Natural killer cell (primary cell): ENCODE measurements around the gene SCNM1. TPM values are rescaled to one million over a fixed set of nuclear protein-coding genes. Genes with fewer than 3 reads are reported as not detected.
"Not testable (repeated sequence)": the region's sequence is repeated elsewhere in the genome, so short reads cannot be mapped to it uniquely, and the experiment has no call there.

ENCODE experiments used
- ATAC-seq, 3 donors: fragments of 150-1000 bp in 2 of 3; fragments of 200-7000 bp in 1 of 3; cut with Tn5 transposase; 1 replicate in 1 of 3; 2 replicates in 2 of 3; pipeline ENCODE4 v1.10.0; 2021; ENCODE audit warnings: mild to moderate bottlenecking in 2 of 3, moderate library complexity in 2 of 3
- DNase-seq, 2 donors: peaks; one replicate each; pipeline versions ENCODE4 v3.0.0 to v3.0.0-alpha.2; 2013 to 2021; ENCODE audit warnings: mixed read lengths in 1 of 2
- H3K27ac ChIP-seq: one replicate; pipeline ENCODE4 v1.5.1; 2013; ENCODE audit warnings: mild to moderate bottlenecking, low read length
- H3K27me3 ChIP-seq: one replicate; pipeline ENCODE4 v1.6.1; 2013; ENCODE audit warnings: low read length; ENCODE audit not compliant: control insufficient read depth, insufficient read depth
- H3K36me3 ChIP-seq: one replicate; pipeline ENCODE4 v1.6.1; 2013; ENCODE audit warnings: low read length; ENCODE audit not compliant: control insufficient read depth, insufficient read depth
- H3K4me1 ChIP-seq: one replicate; pipeline ENCODE4 v1.6.1; 2013; ENCODE audit warnings: low read length; ENCODE audit not compliant: control insufficient read depth, insufficient read depth
- H3K4me3 ChIP-seq: one replicate; pipeline ENCODE4 v1.5.1; 2013; ENCODE audit warnings: low read length
- H3K9me3 ChIP-seq: one replicate; pipeline ENCODE4 v1.6.1; 2013; ENCODE audit warnings: low read length; ENCODE audit not compliant: control insufficient read depth, insufficient read depth
- H3K27ac Mint-ChIP-seq, 2 donors: one replicate each; pipeline ENCODE4 v1.8.0; 2022; ENCODE audit warnings: mild to moderate bottlenecking in 2 of 2, mixed read lengths in 2 of 2, moderate library complexity in 1 of 2
- H3K27me3 Mint-ChIP-seq, 2 donors: one replicate each; pipeline ENCODE4 v1.8.0; 2022; ENCODE audit warnings: low read depth in 2 of 2, mixed read lengths in 2 of 2
- H3K36me3 Mint-ChIP-seq: one replicate; pipeline ENCODE4 v1.8.0; 2022; ENCODE audit warnings: mixed read lengths
- H3K4me1 Mint-ChIP-seq, 2 donors: one replicate each; pipeline ENCODE4 v1.8.0; 2022; ENCODE audit warnings: mixed read lengths in 2 of 2
- H3K4me3 Mint-ChIP-seq: one replicate; pipeline ENCODE4 v1.8.0; 2022; ENCODE audit warnings: mild to moderate bottlenecking, moderate library complexity, mixed read lengths
- H3K9me3 Mint-ChIP-seq, 2 donors: one replicate each; pipeline ENCODE4 v1.8.0; 2022; ENCODE audit warnings: mixed read lengths in 2 of 2
- WGBS: methylation state at CpG from one replicate; pipeline ENCODE4 v1.1.7; 2013; ENCODE audit warnings: missing lambda C conversion rate; ENCODE audit not compliant: insufficient coverage; 5-methylcytosine and 5-hydroxymethylcytosine counted together
- intact Hi-C: fragments of 100-400 bp; cut with micrococcal nuclease; formaldehyde crosslinking; loops from one replicate; pipeline ENCODE4 v1.14.2; 2022
- total RNA-seq, 4 donors: library from RNA; stranded (reverse); fragments of 120-200 nt in 1 of 4; gene quantifications; one replicate each; pipeline versions ENCODE4 v1.2.3 to v1.2.4, GENCODE V29; 2013 to 2022
- TF ChIP-seq, protein P1 (sequence below): fragments of 200-600 bp; IDR thresholded peaks from one replicate; pipeline ENCODE4 v1.8.0; 2022; ENCODE audit warnings: antibody characterized with exemption

The SCNM1 gene
- total RNA-seq, 3 donors from 2014 or later (not counting 1 experiment from before 2014, with no cell fraction given) = 52.3 to 54.2 (median 52.9) TPM

DNA sequence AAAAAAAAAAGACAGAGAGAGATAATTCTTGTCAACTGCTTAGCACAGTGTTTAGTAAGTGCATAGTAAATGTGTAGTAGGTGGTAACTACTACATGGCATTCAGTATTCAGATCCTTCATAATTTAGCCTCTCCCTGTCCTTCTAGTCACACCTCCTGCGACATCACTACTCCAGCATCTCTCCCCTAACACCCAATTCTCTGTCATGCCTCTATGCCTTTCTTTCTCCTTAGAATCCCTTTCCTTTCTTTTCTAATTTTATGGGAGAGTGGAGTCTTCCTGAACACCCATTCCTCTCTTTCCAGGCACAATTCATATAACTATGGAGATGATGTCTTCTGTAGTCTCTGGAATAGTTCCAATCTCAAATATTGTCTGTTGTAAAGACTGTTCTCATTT, 27.9 kb downstream of the SCNM1 start:
- no peaks in the 10 kb centered on the region for H3K36me3 ChIP-seq
- intact Hi-C loops = no loop called here
- Mint-ChIP-seq H3K27me3 (peaks cover 7 to 10% of the 10 kb centered on the region in 2 donors), H3K4me1 (peaks cover 32 to 33% of the 10 kb centered on the region in 2 donors), H3K9me3 (no peaks in the 10 kb centered on the region), H3K27ac (no peak overlapping the region), H3K36me3 (no peaks in the 10 kb centered on the region), H3K4me3 (no peak overlapping the region)
- WGBS = 83% methylated on average over 1 of the region's 1 CpG
- H3K4me1 ChIP-seq = peaks cover 22% of the 10 kb centered on the region
- H3K27ac ChIP-seq = no peak overlapping the region
- H3K4me3 ChIP-seq = no peak overlapping the region
- ATAC-seq = no peak
- TF ChIP-seq, protein P1, sequence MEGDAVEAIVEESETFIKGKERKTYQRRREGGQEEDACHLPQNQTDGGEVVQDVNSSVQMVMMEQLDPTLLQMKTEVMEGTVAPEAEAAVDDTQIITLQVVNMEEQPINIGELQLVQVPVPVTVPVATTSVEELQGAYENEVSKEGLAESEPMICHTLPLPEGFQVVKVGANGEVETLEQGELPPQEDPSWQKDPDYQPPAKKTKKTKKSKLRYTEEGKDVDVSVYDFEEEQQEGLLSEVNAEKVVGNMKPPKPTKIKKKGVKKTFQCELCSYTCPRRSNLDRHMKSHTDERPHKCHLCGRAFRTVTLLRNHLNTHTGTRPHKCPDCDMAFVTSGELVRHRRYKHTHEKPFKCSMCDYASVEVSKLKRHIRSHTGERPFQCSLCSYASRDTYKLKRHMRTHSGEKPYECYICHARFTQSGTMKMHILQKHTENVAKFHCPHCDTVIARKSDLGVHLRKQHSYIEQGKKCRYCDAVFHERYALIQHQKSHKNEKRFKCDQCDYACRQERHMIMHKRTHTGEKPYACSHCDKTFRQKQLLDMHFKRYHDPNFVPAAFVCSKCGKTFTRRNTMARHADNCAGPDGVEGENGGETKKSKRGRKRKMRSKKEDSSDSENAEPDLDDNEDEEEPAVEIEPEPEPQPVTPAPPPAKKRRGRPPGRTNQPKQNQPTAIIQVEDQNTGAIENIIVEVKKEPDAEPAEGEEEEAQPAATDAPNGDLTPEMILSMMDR = no peak
- H3K27me3 ChIP-seq = no peaks in the 10 kb centered on the region
- DNase-seq = no peak
- H3K9me3 ChIP-seq = no peaks in the 10 kb centered on the region

DNA sequence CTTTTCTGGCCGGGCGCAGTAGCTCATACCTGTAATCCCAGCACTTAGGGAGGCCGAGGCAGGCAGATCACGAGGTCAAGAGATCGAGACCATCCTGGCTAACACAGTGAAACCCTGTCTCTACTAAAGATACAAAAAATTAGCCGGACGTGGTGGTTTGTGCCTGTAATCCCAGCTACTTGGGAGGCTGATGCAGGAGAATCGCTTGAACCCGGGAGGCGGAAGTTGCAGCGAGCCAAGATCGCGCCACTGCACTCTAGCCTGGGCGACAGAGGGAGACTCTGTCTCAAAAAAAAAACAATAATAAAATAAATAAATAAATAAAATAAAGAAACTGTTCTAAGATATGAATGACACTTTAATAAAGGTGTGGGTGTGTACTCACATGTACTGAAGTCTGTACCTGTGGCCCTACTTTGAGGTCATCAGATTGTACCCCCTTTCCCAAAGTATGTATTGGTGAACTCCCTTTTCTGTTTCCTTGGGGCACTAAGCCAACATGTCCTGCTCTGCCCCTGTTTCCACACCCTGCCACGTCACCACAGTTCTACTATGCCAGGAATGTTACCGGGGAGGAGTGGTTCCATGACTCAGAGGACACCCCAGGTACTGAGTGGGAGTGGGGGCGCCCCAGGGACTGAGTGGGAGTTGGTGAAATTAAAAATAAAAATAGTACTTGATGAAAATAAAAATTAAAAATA, 29.1 kb downstream of the SCNM1 start:
- ATAC-seq, H3K27me3 ChIP-seq, H3K4me3 Mint-ChIP-seq, DNase-seq, H3K27ac Mint-ChIP-seq, H3K27ac ChIP-seq, intact Hi-C loops, H3K36me3 Mint-ChIP-seq, H3K9me3 ChIP-seq, H3K36me3 ChIP-seq, H3K9me3 Mint-ChIP-seq, H3K4me3 ChIP-seq: not testable (repeated sequence)
- peaks cover 25% of the 10 kb centered on the region for H3K4me1 ChIP-seq
- WGBS = 94% methylated on average over 11 of the region's 17 CpGs
- Mint-ChIP-seq H3K27me3 (peaks cover 7 to 10% of the 10 kb centered on the region in 2 donors), H3K4me1 (peaks cover 32 to 33% of the 10 kb centered on the region in 2 donors)

DNA sequence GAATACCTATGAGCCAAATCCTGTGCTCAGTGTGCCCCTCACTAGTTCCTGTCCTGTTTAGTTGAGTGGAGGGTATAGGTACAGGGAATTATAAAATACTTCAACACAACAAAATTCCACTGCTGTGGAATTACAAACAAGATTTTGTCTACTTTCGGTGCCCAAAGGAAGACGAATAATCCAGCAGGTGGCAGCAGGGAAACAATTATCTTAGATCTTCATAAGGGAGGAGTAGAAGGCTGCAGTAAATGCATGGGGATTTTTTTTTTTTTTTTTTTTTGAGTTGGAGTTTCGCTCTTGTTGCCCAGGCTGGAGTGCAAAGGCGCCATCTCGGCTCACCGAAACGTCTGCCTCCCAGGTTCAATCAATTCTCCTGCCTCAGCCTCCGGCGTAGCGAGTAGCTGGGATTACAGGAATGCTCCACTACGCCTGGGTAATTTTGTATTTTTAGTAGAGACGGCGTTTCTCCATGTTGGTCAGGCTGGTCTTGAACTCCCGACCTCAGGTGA, 30.4 kb downstream of the SCNM1 start:
- TF ChIP-seq, protein P1 = peak; percentile 25
- no peaks in the 10 kb centered on the region for H3K9me3 ChIP-seq
- DNase-seq (peak in 1 of 2 donors; percentile 81), ATAC-seq (no peak)
- H3K27me3 ChIP-seq = no peaks in the 10 kb centered on the region
- intact Hi-C loops = no loop called here
- H3K4me1 ChIP-seq = peaks cover 23% of the 10 kb centered on the region
- H3K27ac Mint-ChIP-seq = no peak overlapping the region
- H3K4me3 ChIP-seq = no peak overlapping the region
- WGBS = 38% methylated on average over 13 of the region's 14 CpGs
- no peaks in the 10 kb centered on the region for H3K36me3 ChIP-seq
- no peaks in the 10 kb centered on the region for H3K36me3 Mint-ChIP-seq
- no peaks in the 10 kb centered on the region for H3K9me3 Mint-ChIP-seq
- peaks cover 28 to 29% of the 10 kb centered on the region in 2 donors for H3K4me1 Mint-ChIP-seq
- peak overlapping the region; percentile 47 for H3K4me3 Mint-ChIP-seq
- H3K27me3 Mint-ChIP-seq = peaks cover 7% of the 10 kb centered on the region in 2 donors
- H3K27ac ChIP-seq = no peak overlapping the region

DNA sequence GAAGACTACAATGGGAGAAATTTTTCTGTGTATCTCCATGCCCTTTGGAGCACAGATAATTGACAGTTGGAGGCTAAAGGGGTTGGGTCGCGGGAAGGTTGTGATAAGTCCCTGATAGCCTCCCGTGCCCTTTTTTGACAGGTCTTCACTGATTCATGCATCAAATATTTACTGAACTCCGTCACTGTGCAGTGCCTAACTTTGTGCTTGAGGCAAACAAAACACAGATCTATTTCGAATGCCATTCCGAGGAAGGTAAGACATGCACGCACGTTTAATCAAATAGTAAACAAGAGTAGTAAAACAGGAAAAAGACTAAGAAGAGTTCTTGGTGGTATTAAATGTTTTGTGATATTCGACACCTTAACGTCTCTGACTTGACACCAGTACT, 31.9 kb downstream of the SCNM1 start:
- peaks cover 1% of the 10 kb centered on the region for H3K36me3 ChIP-seq
- intact Hi-C loops = loop anchor here (1.0 kb wide), 2 partner anchors 8 to 53 kb away; partner anchors contain the start of gene VPS72
- Mint-ChIP-seq H3K36me3 (no peaks in the 10 kb centered on the region), H3K27me3 (peaks cover 7% of the 10 kb centered on the region in 2 donors), H3K4me3 (peak overlapping the region; percentile 100), H3K4me1 (peaks cover 28 to 29% of the 10 kb centered on the region in 2 donors), H3K9me3 (no peaks in the 10 kb centered on the region), H3K27ac (peak overlapping the region; percentile 98 to 99)
- 23% methylated on average over 10 of the region's 10 CpGs for WGBS
- H3K27me3 ChIP-seq = no peaks in the 10 kb centered on the region
- TF ChIP-seq, protein P1 = no peak
- peak overlapping the region; percentile 54 for H3K27ac ChIP-seq
- H3K9me3 ChIP-seq = no peaks in the 10 kb centered on the region
- H3K4me1 ChIP-seq = peaks cover 26% of the 10 kb centered on the region
- peak overlapping the region; percentile 69 for H3K4me3 ChIP-seq
- ATAC-seq = no peak
- no peak for DNase-seq
